GM12865 (cell line): ENCODE measurements around the gene CCNL1.

ENCODE experiments used
- DNase-seq: peaks from one replicate; pipeline ENCODE4 v3.0.0; 2010; ENCODE audit warnings: low read depth
- H3K4me3 ChIP-seq: 2 replicates; pipeline ENCODE4 v1.5.1; 2011; ENCODE audit warnings: mild to moderate bottlenecking, low read depth, low read length, control low read depth
- TF ChIP-seq, protein P1 (sequence below): IDR thresholded peaks from 2 replicates; pipeline ENCODE4 v1.5.1; 2011; ENCODE audit warnings: low read length, control low read depth, low read depth, inconsistent platforms; ENCODE audit not compliant: insufficient read depth; ENCODE audit errors: missing control alignments

Gene CCNL1

DNA sequence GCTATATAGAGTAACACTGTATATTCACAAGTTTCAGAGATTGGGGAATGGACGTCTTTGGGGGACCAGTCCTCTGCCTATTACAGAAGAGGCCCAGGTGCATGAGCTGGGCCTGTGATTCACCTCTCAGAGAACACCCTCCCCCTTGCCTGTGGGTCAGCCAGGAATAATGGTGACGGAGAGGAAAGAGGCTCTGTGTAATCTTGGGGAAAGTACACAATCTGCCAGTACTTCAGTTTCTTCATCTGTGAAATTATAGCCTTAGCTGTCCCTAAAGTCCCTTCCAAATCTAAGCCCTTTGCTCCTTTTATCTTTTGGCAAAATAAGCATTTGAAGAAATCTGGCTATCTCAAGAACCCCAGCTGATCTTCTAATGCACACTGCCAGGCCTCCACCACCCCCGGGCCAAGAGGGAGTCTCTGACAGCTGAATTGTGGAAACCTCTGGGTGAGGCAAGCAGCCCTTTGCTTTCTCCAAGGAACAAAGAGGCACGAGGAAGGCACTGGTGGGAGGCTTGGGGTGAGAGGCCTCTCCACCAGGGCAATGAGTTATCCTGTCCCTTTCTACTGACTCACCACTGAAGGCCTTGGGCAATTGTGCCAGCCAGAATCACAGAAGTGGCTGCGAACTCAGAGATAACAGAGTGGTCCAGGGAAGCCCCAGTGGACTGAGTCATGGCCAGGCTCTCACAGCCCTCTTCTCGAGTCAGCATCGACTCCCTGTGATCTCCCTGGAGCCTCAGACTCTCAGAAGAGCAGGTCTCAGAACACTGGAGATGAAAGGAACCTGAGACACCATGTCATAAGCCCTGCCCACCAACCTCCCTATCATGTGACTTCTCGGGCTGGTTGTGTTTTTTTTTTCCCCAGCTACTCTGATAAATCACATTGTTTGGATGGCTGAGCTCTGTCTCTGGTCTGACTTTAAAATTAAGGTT, 31.8 kb downstream of the CCNL1 start:
- peak; percentile 63 for DNase-seq
- TF ChIP-seq, protein P1, sequence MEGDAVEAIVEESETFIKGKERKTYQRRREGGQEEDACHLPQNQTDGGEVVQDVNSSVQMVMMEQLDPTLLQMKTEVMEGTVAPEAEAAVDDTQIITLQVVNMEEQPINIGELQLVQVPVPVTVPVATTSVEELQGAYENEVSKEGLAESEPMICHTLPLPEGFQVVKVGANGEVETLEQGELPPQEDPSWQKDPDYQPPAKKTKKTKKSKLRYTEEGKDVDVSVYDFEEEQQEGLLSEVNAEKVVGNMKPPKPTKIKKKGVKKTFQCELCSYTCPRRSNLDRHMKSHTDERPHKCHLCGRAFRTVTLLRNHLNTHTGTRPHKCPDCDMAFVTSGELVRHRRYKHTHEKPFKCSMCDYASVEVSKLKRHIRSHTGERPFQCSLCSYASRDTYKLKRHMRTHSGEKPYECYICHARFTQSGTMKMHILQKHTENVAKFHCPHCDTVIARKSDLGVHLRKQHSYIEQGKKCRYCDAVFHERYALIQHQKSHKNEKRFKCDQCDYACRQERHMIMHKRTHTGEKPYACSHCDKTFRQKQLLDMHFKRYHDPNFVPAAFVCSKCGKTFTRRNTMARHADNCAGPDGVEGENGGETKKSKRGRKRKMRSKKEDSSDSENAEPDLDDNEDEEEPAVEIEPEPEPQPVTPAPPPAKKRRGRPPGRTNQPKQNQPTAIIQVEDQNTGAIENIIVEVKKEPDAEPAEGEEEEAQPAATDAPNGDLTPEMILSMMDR, result no peak
- H3K4me3 ChIP-seq, result no peak overlapping the region

DNA sequence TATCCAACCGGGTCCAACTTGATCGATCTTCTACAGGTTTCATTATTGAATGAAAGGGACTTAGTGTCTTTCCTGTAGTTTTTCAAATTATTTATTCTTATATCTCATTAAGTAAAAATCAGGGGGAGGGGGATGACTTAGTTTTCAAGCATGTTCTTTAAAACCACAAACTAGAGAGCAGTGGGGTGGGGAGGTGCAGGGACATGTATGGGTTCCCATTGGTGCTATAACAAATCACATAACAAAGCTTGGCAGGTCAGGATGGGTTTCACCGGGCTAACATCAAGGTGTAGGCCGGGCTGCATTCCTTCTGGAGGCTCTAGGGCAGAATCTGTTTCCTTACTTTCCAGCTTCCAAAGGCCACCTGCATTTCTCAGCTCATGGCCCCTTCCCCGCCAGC, 32.7 kb downstream of the CCNL1 start:
- TF ChIP-seq, protein P1, result no peak
- no peak for DNase-seq
- no peak overlapping the region for H3K4me3 ChIP-seq

DNA sequence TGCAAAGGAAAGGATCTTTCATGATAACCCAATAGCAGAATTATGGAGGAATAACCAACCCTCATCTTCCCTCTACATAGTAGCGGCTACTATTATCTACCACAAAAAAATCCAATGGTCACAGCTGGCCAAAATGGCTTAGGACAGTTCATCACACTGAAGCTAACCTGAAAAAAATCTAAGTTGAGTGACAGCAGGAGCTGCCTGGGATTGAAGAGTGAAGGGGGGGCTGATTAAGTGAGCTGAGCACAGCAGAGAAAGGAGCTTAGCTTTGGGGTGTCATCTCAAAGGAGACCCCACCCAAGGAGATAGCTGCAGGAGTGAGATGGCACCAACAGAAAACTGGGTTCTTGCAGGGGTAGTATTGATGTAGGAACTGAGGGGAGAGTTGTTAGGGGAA, 33.6 kb downstream of the CCNL1 start:
- H3K4me3 ChIP-seq, result no peak overlapping the region
- no peak for DNase-seq
- TF ChIP-seq, protein P1, result no peak

DNA sequence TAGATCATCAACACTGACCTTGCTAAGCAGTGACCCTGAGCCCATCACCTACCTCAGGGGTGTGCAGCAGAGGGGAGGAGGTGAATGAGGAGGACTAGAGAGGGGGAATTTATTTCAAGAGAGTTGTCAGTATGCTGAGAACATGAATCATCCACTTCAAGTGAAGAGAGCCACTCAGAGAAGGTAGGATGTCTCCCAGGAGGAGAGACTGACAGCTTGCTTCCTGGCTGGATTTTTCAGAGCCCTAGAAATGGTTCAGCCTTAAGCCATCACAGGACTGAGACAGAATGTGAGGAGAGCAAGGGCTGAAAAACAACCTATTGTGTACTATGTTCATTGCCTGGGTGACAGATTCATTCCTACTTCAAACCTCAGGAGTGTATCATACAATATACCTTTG, 34.8 kb downstream of the CCNL1 start:
- DNase-seq, result no peak
- TF ChIP-seq, protein P1, result no peak
- H3K4me3 ChIP-seq, result no peak overlapping the region

DNA sequence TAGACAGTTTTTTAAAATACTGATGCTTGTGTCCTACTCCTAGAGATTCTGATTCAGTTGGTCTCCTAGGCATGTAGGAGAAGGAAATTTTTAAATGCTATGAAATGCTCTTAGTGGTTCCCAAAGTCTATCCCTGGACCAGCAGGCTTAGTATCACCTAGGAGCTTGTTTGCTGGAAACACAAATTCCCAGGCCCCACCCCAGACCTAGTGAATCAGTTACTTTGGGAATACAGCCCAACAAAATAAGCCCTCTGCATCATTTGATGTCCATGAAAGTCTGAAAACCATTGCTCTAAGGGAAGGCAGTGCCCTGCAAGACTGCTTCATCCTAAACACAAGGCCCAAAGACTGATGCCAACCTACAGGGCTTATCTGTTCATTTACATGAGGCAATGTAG, 36.3 kb downstream of the CCNL1 start:
- TF ChIP-seq, protein P1, result no peak
- no peak overlapping the region for H3K4me3 ChIP-seq
- no peak for DNase-seq

DNA sequence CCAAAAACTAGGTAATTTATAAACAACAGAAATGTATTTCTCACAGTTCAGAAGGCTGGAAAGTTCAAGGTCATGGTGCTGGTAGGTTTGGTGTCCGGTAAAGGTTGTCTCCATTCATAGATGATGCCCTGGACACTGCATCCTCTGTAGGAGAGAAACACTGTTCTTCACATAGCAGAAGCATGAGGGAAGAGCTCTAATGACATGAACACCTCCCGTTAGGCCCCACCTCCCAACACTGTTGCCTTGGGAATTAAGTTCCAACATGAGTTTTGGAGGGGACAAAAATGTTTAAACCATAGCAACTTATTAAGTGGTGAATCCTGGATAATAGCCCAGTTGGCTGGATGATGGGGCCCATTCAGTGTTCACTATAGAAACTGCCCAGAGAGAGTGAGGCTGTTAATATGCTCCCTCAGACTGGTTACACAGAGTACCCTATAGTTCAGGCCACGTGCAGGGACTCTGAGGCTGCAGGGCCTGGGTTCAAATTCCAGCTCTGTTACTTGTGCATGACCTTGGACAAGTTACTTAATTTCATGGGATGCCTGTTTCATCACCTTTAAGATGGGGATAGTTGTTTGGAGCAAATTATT, 37.0 kb downstream of the CCNL1 start:
- TF ChIP-seq, protein P1, result no peak
- DNase-seq, result no peak
- H3K4me3 ChIP-seq, result no peak overlapping the region
